ENCODE measurements around the gene EBLN1. TPM values are rescaled to one million over a fixed set of nuclear protein-coding genes. Genes with fewer than 3 reads are reported as not detected.

Gene EBLN1
- total and polyA plus RNA-seq, 9 of the 15 experiments (the other 6 are each of a cell fraction or from before 2014, with no cell fraction given) = 0.06 to 3.1 (median 0.80) TPM

DNA sequence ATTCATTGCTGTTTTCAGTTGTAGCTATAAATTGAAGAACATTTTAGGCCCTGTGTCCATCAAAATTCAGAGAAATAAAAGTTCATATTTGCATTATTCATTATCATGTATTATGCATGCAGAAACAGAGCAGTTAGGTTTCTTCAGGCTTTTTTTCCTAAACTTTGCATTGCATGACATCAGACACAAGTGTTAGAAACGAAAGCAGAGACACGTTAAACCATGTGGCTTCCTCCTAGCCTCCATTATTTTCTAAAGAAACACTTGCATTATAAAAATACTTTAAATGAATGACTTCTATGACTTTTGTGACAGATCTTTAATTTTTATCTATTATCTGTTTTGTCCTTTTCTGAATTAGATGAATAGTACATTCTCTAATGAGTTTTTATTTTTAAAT is 8.8 kb upstream of the EBLN1 start:
- no TSS peak for BruUV-seq (replicated peaks)
- in situ Hi-C loops (cut with MboI) (no loop called here), intact Hi-C loops (cut with micrococcal nuclease) (loop anchor here (5.0 kb wide), 1 partner anchor 694 kb away; the partner anchor contains the start of gene MLLT10)
- Histone ChIP-seq H3K9me1 (ENCODE audit: control insufficient read depth, insufficient read depth, low read length) (no peaks in the 10 kb centered on the region), H3K36me3 (ENCODE audit: control insufficient read depth, insufficient read depth, low read length) (no peaks in the 10 kb centered on the region), H3K27ac (ENCODE audit: extremely low read depth, low read depth, low read length) (no peak overlapping the region), H3K27me3 (ENCODE audit: control insufficient read depth in 2 of 2, insufficient read depth in 2 of 2, low read length in 2 of 2) (no peaks in the 10 kb centered on the region), H3K4me3 (no peak overlapping the region), H3K4me2 (ENCODE audit: insufficient read depth, low read length) (no peak overlapping the region), H4K20me1 (replicated peaks; ENCODE audit: control insufficient read depth, insufficient read depth, low read length) (no peaks in the 10 kb centered on the region), H3K9ac (ENCODE audit: insufficient read depth in 1 of 2, low read depth in 2 of 2, low read length in 2 of 2) (no peak overlapping the region), H3K79me2 (ENCODE audit: control insufficient read depth, insufficient read depth, low read length) (no peaks in the 10 kb centered on the region), H3K9me3 (replicated peaks; ENCODE audit: control insufficient read depth, insufficient read depth, low read depth, low read length) (no peaks in the 10 kb centered on the region), H3K4me1 (replicated peaks in 1 of 2; ENCODE audit: control insufficient read depth in 2 of 2, insufficient read depth in 2 of 2, low read length in 2 of 2) (peaks cover 5 to 8% of the 10 kb centered on the region in 2 experiments; a peak in 3 of 5 replicates), H2AFZ (ENCODE audit: low read depth, low read length) (peak overlapping the region; percentile 90)
- ATAC-seq (no peak), FAIRE-seq (no peak), DNase-seq (ENCODE audit: extremely low read depth in 1 of 4, low spot score in 3 of 4) (no peak)
- 44% methylated on average over 2 of the region's 2 CpGs for WGBS (ENCODE audit: insufficient coverage, low coverage, missing lambda C conversion rate)
- CTCF ChIA-PET (ENCODE audit: low intra/inter-chr PET ratio) = no interaction called here
- POLR2A ChIA-PET = no interaction called here
- TF ChIP-seq LEF1 (IDR thresholded peaks at IDR 0.05) (no peak), POLR2H (tag; IDR thresholded peaks at IDR 0.05; ENCODE audit: low read depth) (peak; percentile 47; the same call in 1 of the 2 replicates), ZNF239 (CRISPR knock-in tag; IDR thresholded peaks at IDR 0.05) (no peak), L3MBTL2 (IDR thresholded peaks at IDR 0.05) (peak; percentile 62), EP400 (IDR thresholded peaks at IDR 0.05) (0 out of 2 replicates have a peak, but pooled peaks have one; percentile 24)
- TF ChIP-seq, protein P1, sequence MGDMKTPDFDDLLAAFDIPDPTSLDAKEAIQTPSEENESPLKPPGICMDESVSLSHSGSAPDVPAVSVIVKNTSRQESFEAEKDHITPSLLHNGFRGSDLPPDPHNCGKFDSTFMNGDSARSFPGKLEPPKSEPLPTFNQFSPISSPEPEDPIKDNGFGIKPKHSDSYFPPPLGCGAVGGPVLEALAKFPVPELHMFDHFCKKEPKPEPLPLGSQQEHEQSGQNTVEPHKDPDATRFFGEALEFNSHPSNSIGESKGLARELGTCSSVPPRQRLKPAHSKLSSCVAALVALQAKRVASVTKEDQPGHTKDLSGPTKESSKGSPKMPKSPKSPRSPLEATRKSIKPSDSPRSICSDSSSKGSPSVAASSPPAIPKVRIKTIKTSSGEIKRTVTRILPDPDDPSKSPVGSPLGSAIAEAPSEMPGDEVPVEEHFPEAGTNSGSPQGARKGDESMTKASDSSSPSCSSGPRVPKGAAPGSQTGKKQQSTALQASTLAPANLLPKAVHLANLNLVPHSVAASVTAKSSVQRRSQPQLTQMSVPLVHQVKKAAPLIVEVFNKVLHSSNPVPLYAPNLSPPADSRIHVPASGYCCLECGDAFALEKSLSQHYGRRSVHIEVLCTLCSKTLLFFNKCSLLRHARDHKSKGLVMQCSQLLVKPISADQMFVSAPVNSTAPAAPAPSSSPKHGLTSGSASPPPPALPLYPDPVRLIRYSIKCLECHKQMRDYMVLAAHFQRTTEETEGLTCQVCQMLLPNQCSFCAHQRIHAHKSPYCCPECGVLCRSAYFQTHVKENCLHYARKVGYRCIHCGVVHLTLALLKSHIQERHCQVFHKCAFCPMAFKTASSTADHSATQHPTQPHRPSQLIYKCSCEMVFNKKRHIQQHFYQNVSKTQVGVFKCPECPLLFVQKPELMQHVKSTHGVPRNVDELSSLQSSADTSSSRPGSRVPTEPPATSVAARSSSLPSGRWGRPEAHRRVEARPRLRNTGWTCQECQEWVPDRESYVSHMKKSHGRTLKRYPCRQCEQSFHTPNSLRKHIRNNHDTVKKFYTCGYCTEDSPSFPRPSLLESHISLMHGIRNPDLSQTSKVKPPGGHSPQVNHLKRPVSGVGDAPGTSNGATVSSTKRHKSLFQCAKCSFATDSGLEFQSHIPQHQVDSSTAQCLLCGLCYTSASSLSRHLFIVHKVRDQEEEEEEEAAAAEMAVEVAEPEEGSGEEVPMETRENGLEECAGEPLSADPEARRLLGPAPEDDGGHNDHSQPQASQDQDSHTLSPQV (IDR thresholded peaks at IDR 0.05) = 0 out of 2 replicates have a peak, but pooled peaks have one; percentile 36
- TF ChIP-seq, protein P2, sequence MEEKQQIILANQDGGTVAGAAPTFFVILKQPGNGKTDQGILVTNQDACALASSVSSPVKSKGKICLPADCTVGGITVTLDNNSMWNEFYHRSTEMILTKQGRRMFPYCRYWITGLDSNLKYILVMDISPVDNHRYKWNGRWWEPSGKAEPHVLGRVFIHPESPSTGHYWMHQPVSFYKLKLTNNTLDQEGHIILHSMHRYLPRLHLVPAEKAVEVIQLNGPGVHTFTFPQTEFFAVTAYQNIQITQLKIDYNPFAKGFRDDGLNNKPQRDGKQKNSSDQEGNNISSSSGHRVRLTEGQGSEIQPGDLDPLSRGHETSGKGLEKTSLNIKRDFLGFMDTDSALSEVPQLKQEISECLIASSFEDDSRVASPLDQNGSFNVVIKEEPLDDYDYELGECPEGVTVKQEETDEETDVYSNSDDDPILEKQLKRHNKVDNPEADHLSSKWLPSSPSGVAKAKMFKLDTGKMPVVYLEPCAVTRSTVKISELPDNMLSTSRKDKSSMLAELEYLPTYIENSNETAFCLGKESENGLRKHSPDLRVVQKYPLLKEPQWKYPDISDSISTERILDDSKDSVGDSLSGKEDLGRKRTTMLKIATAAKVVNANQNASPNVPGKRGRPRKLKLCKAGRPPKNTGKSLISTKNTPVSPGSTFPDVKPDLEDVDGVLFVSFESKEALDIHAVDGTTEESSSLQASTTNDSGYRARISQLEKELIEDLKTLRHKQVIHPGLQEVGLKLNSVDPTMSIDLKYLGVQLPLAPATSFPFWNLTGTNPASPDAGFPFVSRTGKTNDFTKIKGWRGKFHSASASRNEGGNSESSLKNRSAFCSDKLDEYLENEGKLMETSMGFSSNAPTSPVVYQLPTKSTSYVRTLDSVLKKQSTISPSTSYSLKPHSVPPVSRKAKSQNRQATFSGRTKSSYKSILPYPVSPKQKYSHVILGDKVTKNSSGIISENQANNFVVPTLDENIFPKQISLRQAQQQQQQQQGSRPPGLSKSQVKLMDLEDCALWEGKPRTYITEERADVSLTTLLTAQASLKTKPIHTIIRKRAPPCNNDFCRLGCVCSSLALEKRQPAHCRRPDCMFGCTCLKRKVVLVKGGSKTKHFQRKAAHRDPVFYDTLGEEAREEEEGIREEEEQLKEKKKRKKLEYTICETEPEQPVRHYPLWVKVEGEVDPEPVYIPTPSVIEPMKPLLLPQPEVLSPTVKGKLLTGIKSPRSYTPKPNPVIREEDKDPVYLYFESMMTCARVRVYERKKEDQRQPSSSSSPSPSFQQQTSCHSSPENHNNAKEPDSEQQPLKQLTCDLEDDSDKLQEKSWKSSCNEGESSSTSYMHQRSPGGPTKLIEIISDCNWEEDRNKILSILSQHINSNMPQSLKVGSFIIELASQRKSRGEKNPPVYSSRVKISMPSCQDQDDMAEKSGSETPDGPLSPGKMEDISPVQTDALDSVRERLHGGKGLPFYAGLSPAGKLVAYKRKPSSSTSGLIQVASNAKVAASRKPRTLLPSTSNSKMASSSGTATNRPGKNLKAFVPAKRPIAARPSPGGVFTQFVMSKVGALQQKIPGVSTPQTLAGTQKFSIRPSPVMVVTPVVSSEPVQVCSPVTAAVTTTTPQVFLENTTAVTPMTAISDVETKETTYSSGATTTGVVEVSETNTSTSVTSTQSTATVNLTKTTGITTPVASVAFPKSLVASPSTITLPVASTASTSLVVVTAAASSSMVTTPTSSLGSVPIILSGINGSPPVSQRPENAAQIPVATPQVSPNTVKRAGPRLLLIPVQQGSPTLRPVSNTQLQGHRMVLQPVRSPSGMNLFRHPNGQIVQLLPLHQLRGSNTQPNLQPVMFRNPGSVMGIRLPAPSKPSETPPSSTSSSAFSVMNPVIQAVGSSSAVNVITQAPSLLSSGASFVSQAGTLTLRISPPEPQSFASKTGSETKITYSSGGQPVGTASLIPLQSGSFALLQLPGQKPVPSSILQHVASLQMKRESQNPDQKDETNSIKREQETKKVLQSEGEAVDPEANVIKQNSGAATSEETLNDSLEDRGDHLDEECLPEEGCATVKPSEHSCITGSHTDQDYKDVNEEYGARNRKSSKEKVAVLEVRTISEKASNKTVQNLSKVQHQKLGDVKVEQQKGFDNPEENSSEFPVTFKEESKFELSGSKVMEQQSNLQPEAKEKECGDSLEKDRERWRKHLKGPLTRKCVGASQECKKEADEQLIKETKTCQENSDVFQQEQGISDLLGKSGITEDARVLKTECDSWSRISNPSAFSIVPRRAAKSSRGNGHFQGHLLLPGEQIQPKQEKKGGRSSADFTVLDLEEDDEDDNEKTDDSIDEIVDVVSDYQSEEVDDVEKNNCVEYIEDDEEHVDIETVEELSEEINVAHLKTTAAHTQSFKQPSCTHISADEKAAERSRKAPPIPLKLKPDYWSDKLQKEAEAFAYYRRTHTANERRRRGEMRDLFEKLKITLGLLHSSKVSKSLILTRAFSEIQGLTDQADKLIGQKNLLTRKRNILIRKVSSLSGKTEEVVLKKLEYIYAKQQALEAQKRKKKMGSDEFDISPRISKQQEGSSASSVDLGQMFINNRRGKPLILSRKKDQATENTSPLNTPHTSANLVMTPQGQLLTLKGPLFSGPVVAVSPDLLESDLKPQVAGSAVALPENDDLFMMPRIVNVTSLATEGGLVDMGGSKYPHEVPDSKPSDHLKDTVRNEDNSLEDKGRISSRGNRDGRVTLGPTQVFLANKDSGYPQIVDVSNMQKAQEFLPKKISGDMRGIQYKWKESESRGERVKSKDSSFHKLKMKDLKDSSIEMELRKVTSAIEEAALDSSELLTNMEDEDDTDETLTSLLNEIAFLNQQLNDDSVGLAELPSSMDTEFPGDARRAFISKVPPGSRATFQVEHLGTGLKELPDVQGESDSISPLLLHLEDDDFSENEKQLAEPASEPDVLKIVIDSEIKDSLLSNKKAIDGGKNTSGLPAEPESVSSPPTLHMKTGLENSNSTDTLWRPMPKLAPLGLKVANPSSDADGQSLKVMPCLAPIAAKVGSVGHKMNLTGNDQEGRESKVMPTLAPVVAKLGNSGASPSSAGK (IDR thresholded peaks at IDR 0.05) = peak; percentile 52

Measured in K562 (cell line).